Activated naive CD8-positive, alpha-beta T cell treated with anti-CD3 and anti-CD28 coated beads, Interleukin-2, amount 10 ng/mL, durations not matched to agents 7 days and 5 days (primary cell): ENCODE results near the gene MSANTD3. TPM values are rescaled to one million over a fixed set of nuclear protein-coding genes. Genes with fewer than 3 reads are reported as not detected.

Experiments used
- ATAC-seq: fragments of 150-1000 bp; cut with Tn5 transposase; one replicate; pipeline ENCODE4 v1.10.0; 2021; ENCODE audit warnings: low read depth, moderate library complexity
- POLR2A ChIA-PET: fragments of 350-600 bp; sonication (Branson Sonifier 250); formaldehyde crosslinking; loops from one replicate; lab custom pipeline; 2021; ENCODE audit warnings: antibody characterized with exemption; lab: Charles Lee
- DNase-seq: peaks from one replicate; pipeline ENCODE4 v3.0.0; 2021
- H3K27ac Mint-ChIP-seq: one replicate; pipeline ENCODE4 v1.8.0; 2022; ENCODE audit warnings: mild to moderate bottlenecking, mixed read lengths
- H3K27me3 Mint-ChIP-seq: one replicate; pipeline ENCODE4 v1.8.0; 2022; ENCODE audit warnings: mild to moderate bottlenecking, moderate library complexity, mixed read lengths
- H3K36me3 Mint-ChIP-seq: one replicate; pipeline ENCODE4 v1.8.0; 2021; ENCODE audit warnings: mild to moderate bottlenecking, mixed read lengths
- H3K4me1 Mint-ChIP-seq: one replicate; pipeline ENCODE4 v1.8.0; 2021; ENCODE audit warnings: mixed read lengths
- H3K4me3 Mint-ChIP-seq: one replicate; pipeline ENCODE4 v1.8.0; 2022; ENCODE audit warnings: mild to moderate bottlenecking, moderate library complexity, mixed read lengths
- H3K9me3 Mint-ChIP-seq: one replicate; pipeline ENCODE4 v1.8.0; 2021; ENCODE audit warnings: mixed read lengths
- total RNA-seq, 2 experiments: library from RNA; stranded (reverse); gene quantifications; one replicate each; pipeline ENCODE4 v1.2.3, GENCODE V29; 2021

The MSANTD3 gene
- total RNA-seq, 2 experiments from 2014 or later = 17.7 to 19.1 TPM

DNA sequence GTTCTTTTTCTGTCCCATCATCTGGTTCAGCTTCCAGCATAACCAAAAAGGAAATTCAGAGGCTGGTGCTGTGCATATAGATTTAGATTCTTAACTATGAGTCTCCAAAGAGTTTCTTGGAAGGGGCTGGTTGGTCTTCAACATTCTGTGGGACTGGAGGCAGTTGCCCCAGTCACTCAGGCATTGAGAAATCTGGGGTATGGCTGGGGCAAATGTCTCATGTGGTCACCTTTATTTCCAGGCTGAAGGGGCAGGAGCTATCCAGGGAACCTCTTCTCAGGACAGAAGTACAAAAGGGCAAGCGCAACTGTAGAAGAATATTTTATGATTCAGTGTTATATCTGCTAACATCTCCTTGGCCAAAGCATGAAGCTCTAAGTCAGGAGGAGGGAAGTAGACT, 30.6 kb downstream of the MSANTD3 start:
- no peaks in the 10 kb centered on the region for H3K4me1 Mint-ChIP-seq

DNA sequence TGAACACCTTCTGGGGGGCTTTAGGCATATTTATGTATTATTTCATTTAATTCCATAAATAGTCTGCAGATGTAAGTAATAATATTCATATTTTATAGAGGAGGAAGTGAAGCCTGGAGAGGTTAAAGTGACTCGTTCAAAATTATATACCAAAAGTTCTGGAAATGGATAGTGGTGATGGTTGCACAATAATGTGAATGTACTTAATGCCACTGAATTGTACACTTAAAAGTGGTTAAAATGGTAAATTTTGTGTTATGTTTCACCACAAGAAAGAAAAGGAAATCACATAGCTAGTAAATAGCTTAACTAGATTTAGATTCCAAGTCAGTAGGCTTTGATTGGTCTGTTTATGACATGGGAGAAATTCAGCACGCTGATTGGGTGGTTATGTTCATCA, 33.0 kb downstream of the MSANTD3 start:
- DNase-seq (no peak), ATAC-seq (no peak)
- Mint-ChIP-seq H3K4me1 (no peaks in the 10 kb centered on the region), H3K27ac (no peak overlapping the region), H3K36me3 (peaks cover 2% of the 10 kb centered on the region), H3K27me3 (no peaks in the 10 kb centered on the region), H3K9me3 (no peaks in the 10 kb centered on the region), H3K4me3 (no peak overlapping the region)
- POLR2A ChIA-PET = no interaction called here

More for the DNA sequence above, 30.6 kb downstream of the MSANTD3 start:
- H3K36me3 Mint-ChIP-seq = peaks cover 4% of the 10 kb centered on the region
- no peak overlapping the region for H3K4me3 Mint-ChIP-seq
- no peaks in the 10 kb centered on the region for H3K27me3 Mint-ChIP-seq
- POLR2A ChIA-PET = no interaction called here
- ATAC-seq = no peak
- no peaks in the 10 kb centered on the region for H3K9me3 Mint-ChIP-seq
- DNase-seq = no peak
- H3K27ac Mint-ChIP-seq = no peak overlapping the region

- ATAC-seq (no peak), DNase-seq (no peak)
- Mint-ChIP-seq H3K27me3 (peaks cover 6% of the 10 kb centered on the region), H3K4me3 (no peak overlapping the region), H3K4me1 (no peaks in the 10 kb centered on the region), H3K36me3 (no peaks in the 10 kb centered on the region), H3K9me3 (no peaks in the 10 kb centered on the region), H3K27ac (no peak overlapping the region)
- POLR2A ChIA-PET = no interaction called here
Observed at GRCh38 chr9:100465274-100465673, 38.3 kb downstream of the MSANTD3 start.

DNA sequence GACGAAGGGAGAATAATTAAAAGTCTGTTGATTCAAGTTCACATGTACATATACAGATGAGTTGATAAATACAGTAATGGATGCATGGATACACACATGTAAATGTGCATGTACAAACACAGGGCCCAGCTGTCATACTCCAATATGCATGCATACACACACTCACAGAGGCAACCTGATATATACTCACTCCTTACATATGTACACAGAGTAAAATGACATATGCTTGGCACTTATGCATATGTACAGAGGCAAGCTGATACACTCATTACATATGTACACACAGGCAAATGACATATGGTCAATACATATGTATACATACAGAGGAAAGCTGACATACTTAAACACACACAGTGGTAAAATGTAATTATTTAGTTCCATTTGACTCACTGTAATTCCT, 38.8 kb downstream of the MSANTD3 start:
- Mint-ChIP-seq H3K36me3 (no peaks in the 10 kb centered on the region), H3K4me1 (no peaks in the 10 kb centered on the region), H3K27me3 (peaks cover 11% of the 10 kb centered on the region), H3K4me3 (no peak overlapping the region), H3K9me3 (no peaks in the 10 kb centered on the region), H3K27ac (no peak overlapping the region)
- POLR2A ChIA-PET = no interaction called here
- ATAC-seq (no peak), DNase-seq (no peak)

DNA sequence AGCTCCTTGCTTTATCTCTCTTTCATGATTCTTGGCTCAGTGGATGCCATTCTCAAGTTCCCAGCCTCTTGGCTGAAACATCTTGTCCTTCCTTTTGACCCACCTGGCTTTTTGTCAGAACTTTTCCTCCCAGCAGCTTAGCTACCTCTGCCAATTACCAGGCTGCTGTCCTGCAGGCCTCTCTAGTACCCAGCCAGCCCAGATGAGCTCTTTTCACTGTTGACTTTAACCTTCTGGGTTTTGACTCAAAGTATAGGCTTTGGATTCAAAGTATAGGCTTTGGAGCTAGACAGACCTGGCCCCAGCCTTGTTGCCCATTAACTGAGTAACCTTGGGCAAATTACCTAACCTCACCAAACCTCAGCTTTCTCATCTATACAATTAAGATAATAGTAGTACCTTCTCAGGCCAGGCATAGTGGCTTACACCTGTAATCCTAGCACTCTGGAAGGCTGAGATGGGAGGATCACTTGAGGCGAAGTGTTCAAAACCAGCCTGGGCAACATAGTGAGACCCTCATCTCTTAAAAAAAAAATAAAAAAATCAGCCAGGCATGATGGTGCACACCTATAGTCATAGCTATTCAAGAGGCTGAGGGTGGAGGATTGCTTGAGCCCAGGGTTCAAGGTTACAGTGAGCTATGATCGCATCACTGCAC, 39.4 kb downstream of the MSANTD3 start:
- H3K4me3 Mint-ChIP-seq = no peak overlapping the region
- no peak for DNase-seq
- H3K27me3 Mint-ChIP-seq = peaks cover 13% of the 10 kb centered on the region
- POLR2A ChIA-PET = no interaction called here
- no peaks in the 10 kb centered on the region for H3K9me3 Mint-ChIP-seq
- no peaks in the 10 kb centered on the region for H3K4me1 Mint-ChIP-seq
- no peaks in the 10 kb centered on the region for H3K36me3 Mint-ChIP-seq
- no peak for ATAC-seq
- no peak overlapping the region for H3K27ac Mint-ChIP-seq

- Mint-ChIP-seq H3K9me3 (no peaks in the 10 kb centered on the region), H3K27ac (no peak overlapping the region), H3K36me3 (no peaks in the 10 kb centered on the region), H3K4me3 (no peak overlapping the region), H3K4me1 (no peaks in the 10 kb centered on the region), H3K27me3 (peaks cover 18% of the 10 kb centered on the region)
- no peak for ATAC-seq
- no peak for DNase-seq
- POLR2A ChIA-PET = no interaction called here
Observed at GRCh38 chr9:100466829-100467221, 39.9 kb downstream of the MSANTD3 start.

- ATAC-seq (no peak), DNase-seq (no peak)
- POLR2A ChIA-PET = no interaction called here
- peaks cover 27% of the 10 kb centered on the region for H3K27me3 Mint-ChIP-seq
- H3K9me3 Mint-ChIP-seq = no peaks in the 10 kb centered on the region
- H3K4me1 Mint-ChIP-seq = no peaks in the 10 kb centered on the region
- no peak overlapping the region for H3K27ac Mint-ChIP-seq
- no peaks in the 10 kb centered on the region for H3K36me3 Mint-ChIP-seq
- H3K4me3 Mint-ChIP-seq = no peak overlapping the region
Observed at GRCh38 chr9:100468041-100468440, 41.1 kb downstream of the MSANTD3 start.

GRCh38 chr9:100472268-100472667, 45.3 kb downstream of the MSANTD3 start:
- H3K27me3 Mint-ChIP-seq = peaks cover 43% of the 10 kb centered on the region
- no peaks in the 10 kb centered on the region for H3K36me3 Mint-ChIP-seq
- H3K4me3 Mint-ChIP-seq = no peak overlapping the region
- peaks cover 3% of the 10 kb centered on the region for H3K4me1 Mint-ChIP-seq
- POLR2A ChIA-PET = no interaction called here
- H3K9me3 Mint-ChIP-seq = no peaks in the 10 kb centered on the region
- DNase-seq = no peak
- ATAC-seq = no peak
- H3K27ac Mint-ChIP-seq = no peak overlapping the region

DNA sequence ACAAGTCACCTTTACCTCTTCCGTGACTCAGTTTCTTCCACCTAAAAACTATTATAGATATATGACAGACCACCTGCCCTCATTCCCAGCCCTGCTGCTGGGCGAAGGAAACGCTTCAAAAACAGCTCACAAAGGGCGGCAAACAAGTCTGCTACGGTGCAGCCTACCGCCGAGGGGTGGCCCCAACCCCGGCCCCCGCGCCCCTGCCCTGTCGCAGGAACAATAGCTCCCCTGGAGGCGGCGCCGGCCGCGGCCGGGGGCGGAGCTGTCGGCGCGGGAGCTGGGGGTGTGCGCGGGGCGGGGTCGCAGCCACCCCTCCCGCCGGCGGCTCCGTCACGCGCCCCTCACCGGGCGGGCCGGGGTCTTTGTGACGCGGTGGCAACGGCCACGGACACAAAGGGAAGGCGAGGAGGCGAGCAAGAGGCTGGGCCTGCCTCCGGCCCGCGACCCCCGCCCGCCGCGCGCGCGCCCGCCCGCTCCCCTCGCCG, 45.9 kb downstream of the MSANTD3 start, which contains the start of gene TMEFF1:
TSS of gene TMEFF1 (plus strand) at position 362 of the 488 bp plus-strand sequence. CDS start 396 bp downstream, outside the sequence.
- H3K9me3 Mint-ChIP-seq = no peaks in the 10 kb centered on the region
- POLR2A ChIA-PET = no interaction called here
- H3K27me3 Mint-ChIP-seq = peaks cover 43% of the 10 kb centered on the region
- peak; percentile 54 for DNase-seq
- H3K27ac Mint-ChIP-seq = no peak within 1 kb of the TSS
- H3K4me3 Mint-ChIP-seq = peak within 1 kb of the TSS; percentile 66
- ATAC-seq = peak; percentile 65
- H3K4me1 Mint-ChIP-seq = peaks cover 3% of the 10 kb centered on the region
- H3K36me3 Mint-ChIP-seq = no peaks in the 10 kb centered on the region

DNA sequence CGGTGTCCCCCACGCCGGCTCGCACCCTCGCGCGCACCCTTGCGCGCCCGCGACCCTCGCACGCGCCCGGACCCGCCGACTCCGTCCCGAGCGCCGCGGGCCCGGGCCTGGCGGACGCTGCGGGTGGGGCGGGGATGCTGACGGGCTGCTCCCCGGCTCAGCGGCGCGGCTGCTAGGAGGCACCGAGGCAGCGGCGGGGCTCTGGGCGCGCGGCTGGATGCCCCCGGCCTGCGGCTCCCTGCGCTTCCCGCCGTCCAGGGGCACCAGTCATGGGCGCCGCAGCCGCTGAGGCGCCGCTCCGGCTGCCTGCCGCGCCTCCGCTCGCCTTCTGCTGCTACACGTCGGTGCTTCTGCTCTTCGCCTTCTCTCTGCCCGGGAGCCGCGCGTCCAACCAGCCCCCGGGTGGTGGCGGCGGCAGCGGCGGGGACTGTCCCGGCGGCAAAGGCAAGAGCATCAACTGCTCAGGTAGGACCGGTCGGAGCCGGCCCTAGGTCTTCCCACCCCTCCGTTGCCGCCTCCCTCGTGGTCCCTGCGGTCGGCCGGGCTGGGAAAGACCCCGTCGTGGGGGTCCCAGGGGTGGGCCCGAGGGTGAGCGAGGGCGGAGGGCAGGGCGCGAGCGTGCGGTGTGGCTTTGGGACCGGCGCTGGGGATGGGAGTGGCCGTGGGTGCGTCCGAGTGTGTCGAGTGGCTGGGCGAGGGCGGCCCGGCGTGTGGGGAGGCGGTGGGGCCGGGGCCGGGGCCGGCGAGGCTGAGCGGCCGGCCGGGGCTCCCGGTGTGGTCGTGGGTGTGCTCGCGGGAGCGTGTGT, 46.5 kb downstream of the MSANTD3 start:
- no peaks in the 10 kb centered on the region for H3K36me3 Mint-ChIP-seq
- peak; percentile 70 for ATAC-seq
- no peaks in the 10 kb centered on the region for H3K9me3 Mint-ChIP-seq
- H3K4me3 Mint-ChIP-seq = peak overlapping the region; percentile 54
- POLR2A ChIA-PET = no interaction called here
- DNase-seq = peak; percentile 58
- peaks cover 3% of the 10 kb centered on the region for H3K4me1 Mint-ChIP-seq
- H3K27ac Mint-ChIP-seq = no peak overlapping the region
- peaks cover 43% of the 10 kb centered on the region for H3K27me3 Mint-ChIP-seq

GRCh38 chr9:100474082-100474923, 47.4 kb downstream of the MSANTD3 start:
- Mint-ChIP-seq H3K4me3 (peak overlapping the region; percentile 66), H3K36me3 (no peaks in the 10 kb centered on the region), H3K27ac (no peak overlapping the region), H3K9me3 (no peaks in the 10 kb centered on the region), H3K4me1 (peaks cover 3% of the 10 kb centered on the region), H3K27me3 (peaks cover 39% of the 10 kb centered on the region)
- DNase-seq (peak; percentile 29), ATAC-seq (no peak)
- POLR2A ChIA-PET = no interaction called here

DNA sequence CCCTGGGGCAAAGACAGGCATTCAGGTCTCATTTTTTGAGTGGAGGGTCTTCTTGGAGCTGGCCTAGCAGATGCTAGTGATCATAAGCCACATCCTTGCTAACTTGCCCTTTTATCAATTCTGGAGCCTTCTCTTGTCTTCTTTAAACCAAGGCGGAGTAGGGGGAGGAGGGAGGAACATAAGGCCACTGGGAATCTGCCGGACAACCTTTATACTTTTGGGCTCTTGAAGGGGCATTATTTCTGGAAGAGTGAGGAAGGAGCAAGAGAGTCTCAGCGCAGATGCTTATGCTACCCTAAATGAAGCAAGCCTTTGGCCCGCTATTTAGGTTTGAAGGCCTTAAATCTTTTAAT, 48.0 kb downstream of the MSANTD3 start:
- H3K27ac Mint-ChIP-seq = no peak overlapping the region
- H3K4me1 Mint-ChIP-seq = peaks cover 3% of the 10 kb centered on the region
- H3K27me3 Mint-ChIP-seq = peaks cover 42% of the 10 kb centered on the region
- no peaks in the 10 kb centered on the region for H3K36me3 Mint-ChIP-seq
- no peak overlapping the region for H3K4me3 Mint-ChIP-seq
- POLR2A ChIA-PET = no interaction called here
- DNase-seq (no peak), ATAC-seq (no peak)
- H3K9me3 Mint-ChIP-seq = no peaks in the 10 kb centered on the region

DNA sequence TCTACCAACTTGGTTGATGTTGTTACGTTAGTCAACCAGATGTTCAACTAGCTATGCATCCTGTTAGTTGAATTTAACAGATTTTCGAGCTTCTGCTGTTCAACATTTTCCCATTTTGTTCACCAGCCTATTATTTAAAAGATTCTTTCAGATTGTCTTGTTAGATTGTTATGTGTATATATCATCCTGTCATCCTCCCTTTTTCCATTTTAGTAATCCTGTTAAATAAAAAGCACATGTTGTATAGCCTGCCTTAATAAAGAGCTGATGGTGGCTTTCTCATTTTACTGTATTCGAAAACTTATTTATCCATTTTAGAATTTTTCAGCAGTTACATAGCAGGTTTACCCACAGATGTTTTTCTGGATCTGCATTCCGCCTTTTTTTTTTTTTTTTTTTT, 50.3 kb downstream of the MSANTD3 start:
- no peak overlapping the region for H3K4me3 Mint-ChIP-seq
- POLR2A ChIA-PET = no interaction called here
- no peak for DNase-seq
- peaks cover 28% of the 10 kb centered on the region for H3K27me3 Mint-ChIP-seq
- no peak overlapping the region for H3K27ac Mint-ChIP-seq
- no peaks in the 10 kb centered on the region for H3K9me3 Mint-ChIP-seq
- H3K4me1 Mint-ChIP-seq = peaks cover 3% of the 10 kb centered on the region
- ATAC-seq = no peak
- no peaks in the 10 kb centered on the region for H3K36me3 Mint-ChIP-seq
